GM12864 (cell line): ENCODE data around the gene LTBP1.

Experiments used
- DNase-seq: peaks from one replicate; pipeline ENCODE4 v3.0.0-alpha.2; 2011; ENCODE audit warnings: low read depth
- H3K4me3 ChIP-seq: 2 replicates; pipeline ENCODE4 v1.5.1; 2011; ENCODE audit warnings: mild to moderate bottlenecking, low read depth, low read length, control low read depth
- TF ChIP-seq, protein P1 (sequence below): IDR thresholded peaks from 2 replicates; pipeline ENCODE4 v1.5.1; 2011; ENCODE audit warnings: low read depth, mild to moderate bottlenecking, moderate library complexity, low read length, control low read depth, inconsistent platforms; ENCODE audit errors: missing control alignments

The LTBP1 gene

GRCh38 chr2:33111002-33111446 is 164.3 kb downstream of the LTBP1 start:
- H3K4me3 ChIP-seq, result no peak overlapping the region
- TF ChIP-seq, protein P1, sequence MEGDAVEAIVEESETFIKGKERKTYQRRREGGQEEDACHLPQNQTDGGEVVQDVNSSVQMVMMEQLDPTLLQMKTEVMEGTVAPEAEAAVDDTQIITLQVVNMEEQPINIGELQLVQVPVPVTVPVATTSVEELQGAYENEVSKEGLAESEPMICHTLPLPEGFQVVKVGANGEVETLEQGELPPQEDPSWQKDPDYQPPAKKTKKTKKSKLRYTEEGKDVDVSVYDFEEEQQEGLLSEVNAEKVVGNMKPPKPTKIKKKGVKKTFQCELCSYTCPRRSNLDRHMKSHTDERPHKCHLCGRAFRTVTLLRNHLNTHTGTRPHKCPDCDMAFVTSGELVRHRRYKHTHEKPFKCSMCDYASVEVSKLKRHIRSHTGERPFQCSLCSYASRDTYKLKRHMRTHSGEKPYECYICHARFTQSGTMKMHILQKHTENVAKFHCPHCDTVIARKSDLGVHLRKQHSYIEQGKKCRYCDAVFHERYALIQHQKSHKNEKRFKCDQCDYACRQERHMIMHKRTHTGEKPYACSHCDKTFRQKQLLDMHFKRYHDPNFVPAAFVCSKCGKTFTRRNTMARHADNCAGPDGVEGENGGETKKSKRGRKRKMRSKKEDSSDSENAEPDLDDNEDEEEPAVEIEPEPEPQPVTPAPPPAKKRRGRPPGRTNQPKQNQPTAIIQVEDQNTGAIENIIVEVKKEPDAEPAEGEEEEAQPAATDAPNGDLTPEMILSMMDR, result no peak
- DNase-seq, result no peak

- TF ChIP-seq, protein P1, result no peak
- DNase-seq, result no peak
- H3K4me3 ChIP-seq, result no peak overlapping the region
Measured at GRCh38 chr2:33115196-33115595, 168.4 kb downstream of the LTBP1 start.

DNA sequence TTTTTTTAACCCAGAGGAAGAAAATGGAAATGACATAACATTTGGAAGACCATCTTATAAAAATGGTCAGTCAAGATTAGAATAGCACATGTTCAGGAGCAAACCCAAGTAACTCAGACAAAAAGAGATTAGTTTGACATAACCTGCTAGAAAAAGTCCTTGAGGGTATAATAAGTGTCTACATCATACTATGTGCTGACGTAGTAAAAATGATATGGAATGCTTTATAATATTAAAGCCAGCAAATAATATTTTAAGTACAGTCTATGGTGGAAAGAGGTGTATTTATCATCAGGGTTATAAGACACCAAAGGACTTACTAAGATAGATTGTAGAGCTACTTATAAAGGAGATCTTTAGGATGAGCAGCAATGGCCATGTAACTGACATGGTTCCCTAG is 169.0 kb downstream of the LTBP1 start:
- no peak for DNase-seq
- TF ChIP-seq, protein P1, result no peak
- no peak overlapping the region for H3K4me3 ChIP-seq

GRCh38 chr2:33116799-33117198 is 170.0 kb downstream of the LTBP1 start:
- H3K4me3 ChIP-seq, result no peak overlapping the region
- TF ChIP-seq, protein P1, result no peak
- no peak for DNase-seq

DNA sequence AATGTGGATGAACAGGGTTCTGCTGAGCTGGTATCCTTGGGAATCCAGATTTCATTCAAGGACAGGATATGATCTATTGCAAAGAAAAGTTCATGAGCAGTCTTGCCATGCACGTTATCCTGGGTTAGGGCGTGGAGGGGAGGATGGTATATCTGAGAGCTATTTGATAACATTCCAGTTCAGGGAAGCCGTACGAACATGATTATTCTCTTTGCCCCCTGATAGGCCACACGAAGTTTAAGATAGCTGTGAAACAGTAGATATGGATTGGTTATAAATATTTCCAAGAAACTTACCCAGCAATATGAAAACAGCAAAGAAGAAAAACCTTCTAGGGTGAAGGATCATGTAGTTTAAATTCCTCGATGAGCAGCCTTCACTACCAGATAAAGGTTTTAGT is 171.9 kb downstream of the LTBP1 start:
- TF ChIP-seq, protein P1, result no peak
- no peak overlapping the region for H3K4me3 ChIP-seq
- no peak for DNase-seq

DNA sequence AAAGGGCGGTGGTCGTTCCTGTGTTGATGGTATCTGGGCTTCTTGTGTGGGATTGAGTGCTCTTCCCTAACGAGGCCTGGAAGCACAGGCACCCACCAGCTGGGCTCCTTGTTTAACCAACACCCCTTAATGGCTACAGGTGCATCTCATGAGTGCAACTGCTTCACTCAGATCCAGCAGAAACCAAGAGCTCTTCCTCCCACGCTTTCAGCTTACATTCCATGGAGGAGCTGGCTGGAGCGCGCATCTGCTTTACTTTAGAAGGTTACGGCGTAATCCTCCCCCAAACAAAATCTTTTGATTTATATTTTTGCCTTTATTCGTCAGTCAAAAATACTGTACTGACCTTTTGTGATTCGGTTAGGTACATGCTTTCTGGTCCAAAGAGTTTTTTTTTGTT is 174.7 kb downstream of the LTBP1 start:
- no peak overlapping the region for H3K4me3 ChIP-seq
- no peak for DNase-seq
- TF ChIP-seq, protein P1, result no peak

- H3K4me3 ChIP-seq, result no peak overlapping the region
- DNase-seq, result no peak
- TF ChIP-seq, protein P1, result no peak
Measured at GRCh38 chr2:33121925-33122324, 175.2 kb downstream of the LTBP1 start.
